GM12892 (cell line): ENCODE measurements around the gene MAN2A2.

Experiments
- POLR2A ChIP-seq: IDR thresholded peaks from 2 replicates; pipeline ENCODE4 v1.6.1; 2011; ENCODE audit warnings: low read depth, low read length, control low read depth
- POLR2AphosphoS5 ChIP-seq: IDR thresholded peaks from 2 replicates; pipeline ENCODE4 v1.6.1; 2011; ENCODE audit warnings: low read depth, low read length, control low read depth

GRCh38 chr15:90873998-90874605 lies 29.0 kb upstream of the MAN2A2 start:
- TF ChIP-seq POLR2AphosphoS5 = no peak
- TF ChIP-seq POLR2A = no peak
